Lower leg skin (tissue), 4 donors: ENCODE data around the gene AP2A1. TPM values are rescaled to one million over a fixed set of nuclear protein-coding genes. Genes with fewer than 3 reads are reported as not detected.

ENCODE experiments used
- DNase-seq, 2 donors: peaks; one replicate each; pipeline ENCODE4 v3.0.0-alpha.2; 2019; ENCODE audit warnings: low spot score in 2 of 2
- H3K4me3 ChIP-seq: fragments of 200-600 bp; sonication (generic); 2 replicates; pipeline ENCODE4 v1.5.1; 2017; ENCODE audit warnings: mild to moderate bottlenecking, low read depth; ENCODE audit not compliant: poor library complexity, severe bottlenecking
- CTCF ChIP-seq, 3 donors: fragments of 450-650 bp; IDR thresholded peaks; one replicate each; pipeline ENCODE4 v1.5.1; 2016; ENCODE audit warnings: antibody characterized with exemption in 3 of 3, mild to moderate bottlenecking in 3 of 3, moderate library complexity in 2 of 3
- POLR2A ChIP-seq, 2 donors: fragments of 450-650 bp; IDR thresholded peaks; one replicate each; pipeline ENCODE4 v1.6.1; 2016 to 2017; ENCODE audit warnings: antibody characterized with exemption in 2 of 2, mild to moderate bottlenecking in 1 of 2, moderate library complexity in 1 of 2
- WGBS, 2 donors: methylation state at CpG; one replicate each; pipeline ENCODE4 v1.1.5; 2018; 5-methylcytosine and 5-hydroxymethylcytosine counted together
- intact Hi-C: fragments of 100-400 bp; cut with DNase I; formaldehyde crosslinking; loops from one replicate; pipeline ENCODE4 v1.15.0; 2023; ENCODE audit warnings: low total_unique reads
- total RNA-seq, 4 donors: library from RNA; depleted of rRNA; stranded (reverse); fragments of >200 nt; gene quantifications; one replicate each; pipeline ENCODE4 v1.1.0, GENCODE V29; 2016

AP2A1 gene
- total RNA-seq, 4 donors from 2014 or later, result 112 to 123 (median 116) TPM

GRCh38 chr19:49850221-49850486 lies 83.4 kb downstream of the AP2A1 start:
- DNase-seq, result peak in 1 of 2 donors; percentile 87
- no peak overlapping the region for H3K4me3 ChIP-seq
- TF ChIP-seq POLR2A (IDR thresholded peaks at IDR 0.05) (no peak), CTCF (IDR thresholded peaks at IDR 0.05) (no peak)
- 52 to 65% methylated on average over 12 of the region's 12 CpGs for WGBS, 2 donors
- intact Hi-C loops, result no loop called here

GRCh38 chr19:49850487-49851342 lies 83.9 kb downstream of the AP2A1 start, which contains the start of gene PTOV1:
PTOV1 (plus strand) TSS chr19:49851159.
- peak; percentile 88 to 98 for DNase-seq
- intact Hi-C loops, result no loop called here
- WGBS, 2 donors, result 1% methylated on average over 45 to 47 of the region's 98 CpGs
- TF ChIP-seq POLR2A (IDR thresholded peaks at IDR 0.05) (no peak), CTCF (IDR thresholded peaks at IDR 0.05) (peak in 1 of 3 donors; percentile 24)
- peak within 1 kb of the TSS; percentile 89 for H3K4me3 ChIP-seq

- H3K4me3 ChIP-seq, result peak overlapping the region; percentile 89
- WGBS, 2 donors, result 2% methylated on average over 21 to 50 of the region's 78 CpGs
- TF ChIP-seq CTCF (IDR thresholded peaks at IDR 0.05), result no peak
- TF ChIP-seq POLR2A (IDR thresholded peaks at IDR 0.05), result no peak
- DNase-seq, result peak; percentile 35 to 86
- intact Hi-C loops, result no loop called here
Observed at GRCh38 chr19:49851456-49852259, 84.9 kb downstream of the AP2A1 start.

GRCh38 chr19:49852631-49853126 lies 85.9 kb downstream of the AP2A1 start:
- DNase-seq, result peak; percentile 15 to 57
- TF ChIP-seq POLR2A (IDR thresholded peaks at IDR 0.05) (no peak), CTCF (IDR thresholded peaks at IDR 0.05) (no peak)
- WGBS, 2 donors, result 54 to 60% methylated on average over 14 of the region's 14 CpGs
- intact Hi-C loops, result no loop called here
- no peak overlapping the region for H3K4me3 ChIP-seq

- 85% methylated on average over 10 of the region's 10 CpGs for WGBS, 2 donors
- DNase-seq, result peak in 1 of 2 donors; percentile 73
- no peak for TF ChIP-seq CTCF (IDR thresholded peaks at IDR 0.05)
- TF ChIP-seq POLR2A (IDR thresholded peaks at IDR 0.05), result no peak
- intact Hi-C loops, result no loop called here
- no peak overlapping the region for H3K4me3 ChIP-seq
Observed at GRCh38 chr19:49853852-49854377, 87.1 kb downstream of the AP2A1 start.
